ENCODE measurements around the gene RGS6.

RGS6 gene

GRCh38 chr14:72599579-72600470, 667.6 kb downstream of the RGS6 start:
- DNase-seq = peak in 1 of 2 experiments; percentile 70

- no peak for DNase-seq
Observed at GRCh38 chr14:72600551-72601330, 668.5 kb downstream of the RGS6 start.

DNA sequence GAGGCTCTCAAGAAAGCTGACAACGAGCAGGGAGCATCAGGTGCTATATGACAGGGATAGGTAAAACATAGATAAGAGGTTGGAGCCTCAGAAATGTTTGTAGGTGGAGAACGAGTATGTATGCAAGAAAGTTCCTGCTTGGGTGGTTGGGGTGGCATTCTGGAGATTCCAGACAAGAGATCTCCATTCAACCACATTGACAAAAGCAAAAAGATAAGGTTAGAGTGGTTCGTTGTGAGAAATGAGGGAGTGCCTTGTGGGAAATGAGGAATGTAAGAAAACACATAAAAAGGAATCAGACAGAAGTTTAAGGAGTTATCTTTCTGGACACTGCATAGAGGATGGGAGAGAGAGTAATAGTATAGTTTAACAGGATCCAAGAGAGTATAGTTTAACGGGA, 671.4 kb downstream of the RGS6 start:
- no peak for DNase-seq

GRCh38 chr14:72604133-72604532, 671.9 kb downstream of the RGS6 start:
- DNase-seq = no peak

GRCh38 chr14:72605096-72605920, 673.1 kb downstream of the RGS6 start:
- no peak for DNase-seq

GRCh38 chr14:72605921-72606220, 673.6 kb downstream of the RGS6 start:
- DNase-seq = no peak

DNA sequence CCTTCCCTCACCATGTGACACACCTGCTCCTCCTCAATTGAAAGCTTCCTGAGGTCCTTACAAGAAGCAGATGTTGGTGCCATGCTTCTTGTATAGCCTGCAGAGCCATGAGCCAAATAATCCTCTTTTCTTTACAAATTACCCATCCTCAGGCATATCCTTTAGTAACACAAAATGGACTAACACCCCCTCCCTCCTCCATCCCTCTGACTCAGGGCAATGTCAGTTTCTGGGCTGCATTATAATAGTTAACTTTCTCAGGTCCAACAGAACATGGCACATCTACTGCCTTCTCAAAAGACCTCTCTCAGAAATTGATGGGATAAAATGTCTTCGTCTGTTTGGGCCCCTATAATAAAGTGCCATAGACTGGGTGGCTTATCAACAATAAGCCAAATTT, 674.6 kb downstream of the RGS6 start:
- no peak for DNase-seq

- no peak for DNase-seq
Observed at GRCh38 chr14:72607386-72608130, 675.3 kb downstream of the RGS6 start.

DNA sequence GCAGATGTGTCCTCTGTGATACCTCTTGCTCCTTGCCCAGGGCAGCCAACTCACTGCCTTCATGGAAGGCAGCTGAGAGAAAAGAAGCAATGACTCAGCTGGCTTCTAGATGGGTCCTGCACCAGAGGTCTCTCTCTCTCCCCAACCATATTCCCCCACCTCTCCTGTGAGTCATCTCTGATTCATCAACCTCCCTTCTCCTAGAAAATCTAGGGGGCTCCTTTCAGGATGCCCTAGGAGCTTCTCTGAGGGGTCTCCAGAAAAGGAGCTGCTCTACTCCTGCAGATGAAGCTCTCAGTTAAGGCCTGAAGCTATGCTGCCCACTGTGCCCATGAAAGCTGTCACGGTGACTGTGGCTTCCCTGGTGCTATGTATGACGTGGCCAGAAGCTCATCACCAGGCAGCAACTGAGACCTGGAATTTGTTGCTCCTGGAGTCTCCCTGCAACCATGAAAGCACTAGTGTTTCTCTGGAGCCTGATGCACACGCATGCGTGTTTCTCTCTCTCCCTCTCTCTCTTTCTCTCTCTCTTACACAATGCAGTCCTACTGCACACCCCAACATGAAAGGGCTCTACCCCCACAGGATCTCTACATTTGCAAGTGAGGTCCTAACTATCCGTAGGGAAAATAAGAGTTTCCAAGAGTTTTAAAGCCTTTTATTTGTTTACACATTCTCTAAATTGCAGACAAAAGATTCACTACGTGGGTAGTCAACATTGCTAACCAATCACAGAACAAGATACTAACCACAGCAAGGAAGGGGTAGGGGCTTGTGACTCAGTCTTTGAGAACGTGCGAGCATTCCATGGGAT, 676.4 kb downstream of the RGS6 start:
- DNase-seq = no peak

GRCh38 chr14:72609205-72609916, 677.1 kb downstream of the RGS6 start:
- no peak for DNase-seq

DNA sequence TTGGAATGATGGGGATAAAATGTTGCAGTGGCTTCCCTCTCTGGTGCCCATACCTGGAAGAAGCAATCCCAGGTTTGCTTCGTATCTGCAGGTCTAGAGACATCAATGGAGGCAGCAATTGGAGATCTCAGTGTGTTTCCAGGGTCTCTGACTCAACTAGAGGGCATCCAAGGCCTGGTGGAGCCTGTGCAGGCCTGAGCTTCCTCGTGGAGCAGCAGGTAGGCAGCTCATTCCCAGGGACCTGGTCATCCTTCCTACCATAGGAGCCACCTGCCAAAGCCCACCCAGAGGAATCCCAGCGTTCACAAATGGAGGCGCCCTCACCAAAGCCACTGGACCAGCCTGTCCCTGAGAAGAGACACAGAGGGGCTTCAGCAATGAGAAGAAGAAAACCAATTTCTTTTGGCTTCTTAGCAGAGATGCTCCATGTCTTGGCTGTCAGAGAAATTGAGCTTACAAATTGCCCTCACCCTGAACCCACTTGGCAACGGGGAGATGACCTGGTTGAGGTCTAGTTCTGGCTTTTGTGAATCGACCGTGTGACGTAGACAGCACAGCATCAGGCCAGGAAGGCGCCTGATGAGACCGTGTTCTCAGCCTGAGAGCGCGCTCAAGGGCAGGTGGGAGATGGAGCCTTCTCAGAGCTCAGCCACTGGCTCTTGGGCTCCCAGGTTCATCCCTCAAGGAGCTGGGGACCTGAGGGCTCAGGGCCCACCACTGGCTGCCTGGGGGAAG, 678.0 kb downstream of the RGS6 start:
- DNase-seq = no peak

DNA sequence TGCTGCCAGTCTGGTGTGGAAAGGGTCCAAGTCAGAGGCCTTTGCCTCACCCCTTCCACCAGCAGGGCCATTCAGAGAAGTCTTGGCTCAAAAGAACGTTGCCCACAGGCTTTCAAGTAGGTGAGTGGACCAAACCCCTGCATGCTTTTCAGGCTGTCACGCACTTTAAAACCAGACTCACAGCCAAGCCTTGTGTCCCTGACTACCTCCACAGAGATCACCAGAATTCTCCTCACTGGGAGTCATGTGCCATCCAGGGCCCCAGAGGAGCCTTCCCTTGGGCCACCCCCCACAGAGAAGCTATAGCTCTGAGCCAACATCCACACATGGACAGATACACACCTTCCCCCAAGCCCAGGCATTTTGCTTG, 678.6 kb downstream of the RGS6 start:
- no peak for DNase-seq

DNA sequence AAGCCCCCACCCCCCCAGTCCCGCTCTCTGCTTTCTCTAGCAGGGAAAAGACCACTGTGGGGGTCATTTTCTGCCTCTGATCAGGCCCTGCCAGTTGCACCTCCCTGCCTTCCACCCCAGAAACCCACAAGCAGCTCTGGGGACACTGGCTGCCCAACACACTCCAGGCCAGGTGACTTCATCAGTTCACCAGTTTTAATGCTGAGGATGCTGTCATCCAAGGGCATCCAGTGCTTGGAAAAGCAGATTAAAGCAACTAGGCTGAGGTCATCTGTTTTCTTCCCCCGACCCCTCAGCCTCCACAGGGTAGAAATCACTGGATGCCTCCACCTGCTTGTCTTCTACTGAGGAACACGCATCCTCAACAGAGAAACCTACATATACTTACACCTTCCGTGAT, 679.3 kb downstream of the RGS6 start:
- no peak for DNase-seq

GRCh38 chr14:72612041-72612440, 679.8 kb downstream of the RGS6 start:
- peak; percentile 56 to 92 for DNase-seq

GRCh38 chr14:72613231-72613974, 681.2 kb downstream of the RGS6 start:
- DNase-seq = no peak

DNA sequence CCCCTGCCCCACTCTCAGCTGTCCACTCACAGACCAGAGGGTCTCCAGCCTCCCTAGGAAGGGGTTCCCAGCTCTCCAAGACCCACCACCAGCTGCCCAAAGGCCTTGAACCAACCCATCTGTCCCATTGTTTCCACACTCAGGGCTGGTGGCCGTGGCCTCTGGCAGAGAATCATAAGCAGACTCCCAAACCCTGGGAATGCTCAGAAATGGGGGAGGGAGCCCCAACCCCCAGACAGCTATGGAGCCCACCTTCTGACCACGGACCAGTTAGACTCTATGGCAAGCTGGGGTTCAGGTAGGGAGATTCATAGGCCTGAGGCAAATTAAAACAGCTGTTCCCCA, 681.7 kb downstream of the RGS6 start:
- no peak for DNase-seq

DNA sequence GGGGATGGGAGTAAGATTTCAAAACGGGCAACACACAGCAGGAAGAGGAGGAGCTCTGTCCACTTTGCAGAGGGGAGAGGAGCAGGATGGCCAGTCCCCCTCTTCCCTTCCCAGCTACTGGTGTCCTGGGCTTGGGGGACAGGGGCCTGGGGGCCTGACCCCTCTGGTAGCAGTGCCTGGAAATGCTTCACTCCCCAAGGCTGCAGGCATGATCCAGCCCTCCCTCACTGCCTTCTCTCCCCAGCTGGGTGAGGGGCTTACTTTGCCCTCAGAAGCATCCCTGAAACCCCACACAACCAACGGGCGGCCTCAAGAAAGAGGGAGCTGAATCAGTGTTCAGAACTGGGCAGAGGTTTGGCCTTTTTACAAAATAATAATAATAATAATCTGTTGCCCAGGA, 682.1 kb downstream of the RGS6 start:
- DNase-seq = no peak

DNA sequence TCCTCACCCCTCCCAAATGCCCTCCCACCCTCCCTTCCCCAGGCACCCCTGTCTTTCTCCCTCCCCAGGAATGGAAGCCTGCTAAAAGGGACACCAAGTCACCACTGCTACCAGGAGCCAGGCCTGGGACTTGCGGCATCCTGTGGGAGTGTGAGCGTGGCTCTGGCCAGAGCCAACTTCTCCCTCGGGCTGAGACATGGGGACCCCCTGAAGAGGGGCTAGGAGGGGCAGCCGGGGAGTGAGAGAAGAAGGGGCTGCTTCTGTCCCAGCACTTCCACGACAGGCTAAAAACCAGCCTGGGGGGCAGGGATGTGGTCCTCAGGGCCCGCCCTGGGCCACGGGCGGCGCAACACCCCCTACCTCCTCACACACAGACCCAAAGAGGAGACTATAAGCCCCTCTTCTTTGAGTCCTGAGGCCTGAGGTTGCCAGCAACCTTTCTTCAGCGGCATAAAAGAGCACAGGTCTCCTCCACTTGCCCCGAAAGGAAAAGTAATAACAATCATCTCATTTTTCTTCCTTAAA, 682.7 kb downstream of the RGS6 start:
- no peak for DNase-seq

DNA sequence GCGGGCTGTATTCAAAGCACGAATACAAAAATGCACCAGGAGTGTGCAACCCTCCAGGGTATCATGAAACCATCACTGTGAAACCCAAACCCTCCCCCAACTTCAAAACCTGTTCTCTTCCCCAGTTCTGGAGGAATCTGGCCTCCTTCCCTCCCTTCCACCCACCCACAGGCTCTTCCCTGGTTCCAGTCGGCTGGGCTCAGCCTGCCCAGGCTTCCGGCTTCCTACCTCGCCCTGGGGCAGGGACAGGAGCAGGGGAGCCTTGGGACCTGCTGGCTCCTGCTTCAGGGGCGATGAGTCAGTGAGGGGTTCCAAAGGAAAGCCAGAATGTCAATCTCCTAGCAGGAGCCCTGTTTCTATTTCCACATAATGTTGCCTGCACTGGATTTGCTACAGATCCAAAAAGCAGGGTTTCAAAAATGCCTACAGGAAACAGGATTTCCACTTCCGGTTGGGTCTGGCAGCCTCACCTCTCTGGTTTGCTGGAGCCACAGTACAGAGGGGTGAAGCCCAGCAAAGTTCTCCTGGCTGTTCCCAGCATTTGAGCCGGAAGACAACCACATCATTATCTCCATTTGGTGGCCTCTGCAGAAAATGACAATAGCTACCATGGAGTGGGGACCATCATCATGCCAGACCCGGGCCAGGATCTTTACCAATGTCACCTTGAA, 683.4 kb downstream of the RGS6 start:
- no peak for DNase-seq

Data from cerebellar nuclear complex (tissue), 1 donor.